DOHH2 (cell line): ENCODE results near the gene CAMP.
A peak's percentile ranks its signal among the peaks of the same experiment; 100 is the strongest.

Source experiments
- H3F3A ChIP-seq: fragments of 200-600 bp; sonication (generic), shearing (Covaris generic); 2 replicates; pipeline ENCODE4 v1.6.0; 2016; ENCODE audit warnings: antibody characterized with exemption, mild to moderate bottlenecking; ENCODE audit not compliant: control insufficient read depth, insufficient read depth
- H3K27ac ChIP-seq: fragments of 200-600 bp; sonication (generic); 2 replicates; pipeline ENCODE4 v1.5.1; 2014; ENCODE audit warnings: low read depth, mild to moderate bottlenecking, low read length, moderate library complexity
- H3K27me3 ChIP-seq: fragments of 200-600 bp; sonication (generic); 2 replicates; pipeline ENCODE4 v1.6.1; 2014; ENCODE audit warnings: mild to moderate bottlenecking, low read length, mixed read lengths; ENCODE audit not compliant: control insufficient read depth
- H3K36me3 ChIP-seq: fragments of 200-600 bp; sonication (generic); 2 replicates; pipeline ENCODE4 v1.6.1; 2014; ENCODE audit warnings: mild to moderate bottlenecking, low read length, moderate library complexity, mixed read lengths; ENCODE audit not compliant: control insufficient read depth
- H3K4me1 ChIP-seq: fragments of 200-600 bp; sonication (generic); 2 replicates; pipeline ENCODE4 v1.6.1; 2014; ENCODE audit warnings: mild to moderate bottlenecking, low read length, mixed read lengths; ENCODE audit not compliant: control insufficient read depth
- H3K4me2 ChIP-seq: fragments of 200-600 bp; sonication (generic); 2 replicates; pipeline ENCODE4 v1.6.0; 2014; ENCODE audit warnings: mild to moderate bottlenecking, low read length, moderate library complexity
- H3K4me3 ChIP-seq: fragments of 200-600 bp; sonication (generic); 2 replicates; pipeline ENCODE4 v1.5.1; 2014; ENCODE audit warnings: mild to moderate bottlenecking, low read length, mixed read lengths
- H3K79me2 ChIP-seq: fragments of 200-600 bp; sonication (generic); 2 replicates; pipeline ENCODE4 v1.6.1; 2014; ENCODE audit warnings: mild to moderate bottlenecking, low read length, mixed read lengths; ENCODE audit not compliant: control insufficient read depth
- H3K9me2 ChIP-seq: fragments of 200-600 bp; sonication (generic); replicated peaks from 2 replicates; pipeline ENCODE4 v1.6.1; 2014; ENCODE audit warnings: mild to moderate bottlenecking, low read length, mixed read lengths; ENCODE audit not compliant: control insufficient read depth
- H3K9me3 ChIP-seq: fragments of 200-600 bp; sonication (generic); 2 replicates; pipeline ENCODE4 v1.6.1; 2014; ENCODE audit warnings: antibody characterized with exemption, low read length, mixed read lengths; ENCODE audit not compliant: control insufficient read depth, insufficient read depth
- H4K20me1 ChIP-seq: fragments of 200-600 bp; sonication (generic); 2 replicates; pipeline ENCODE4 v1.6.0; 2014; ENCODE audit warnings: low read depth, mild to moderate bottlenecking, antibody characterized with exemption, low read length, moderate library complexity; ENCODE audit not compliant: control insufficient read depth, insufficient read depth
- EZH2phosphoT487 ChIP-seq: fragments of 200-600 bp; sonication (generic); IDR thresholded peaks from 2 replicates; pipeline ENCODE4 v1.6.1; 2017; ENCODE audit warnings: borderline replicate concordance, mild to moderate bottlenecking, antibody characterized with exemption, low read length, moderate library complexity, mixed read lengths
- TF ChIP-seq, protein P1 (sequence below): fragments of 200-600 bp; sonication (generic); IDR thresholded peaks from one replicate; pipeline ENCODE4 v1.5.1; 2014; ENCODE audit warnings: antibody characterized with exemption, mild to moderate bottlenecking, low read depth, low read length; ENCODE audit not compliant: poor library complexity, severe bottlenecking

The CAMP gene

DNA sequence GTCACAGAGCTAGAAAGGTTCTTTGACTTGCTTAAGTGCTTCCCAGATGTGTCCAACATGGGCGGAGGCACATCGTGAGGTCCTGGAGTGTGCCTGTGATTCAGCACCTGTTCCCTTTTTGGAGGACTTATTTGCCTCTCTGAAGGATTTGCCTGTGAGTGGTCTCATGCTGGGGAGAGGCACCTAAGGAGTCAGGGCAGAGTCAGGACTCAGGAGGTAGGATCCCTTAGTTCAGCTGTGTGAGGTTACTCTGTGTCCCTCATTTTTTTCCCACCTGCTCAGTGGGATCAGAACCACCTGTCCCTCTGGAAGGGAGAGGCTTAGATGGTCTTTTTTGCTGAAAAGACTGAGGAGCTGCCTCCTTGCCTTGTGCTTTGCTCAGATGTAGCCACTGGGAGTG lies 20.6 kb downstream of the CAMP start:
- Histone ChIP-seq H3K27ac (no peak overlapping the region), H3K36me3 (peaks cover 37% of the 10 kb centered on the region), H3K4me1 (peaks cover 35% of the 10 kb centered on the region), H3K9me3 (no peaks in the 10 kb centered on the region), H3K4me3 (0 out of 2 replicates have a peak overlapping the region, but pooled peaks have one; percentile 6), H3K79me2 (peaks cover 51% of the 10 kb centered on the region), H3K9me2 (no peaks in the 10 kb centered on the region), H4K20me1 (no peaks in the 10 kb centered on the region), H3F3A (peaks cover 5% of the 10 kb centered on the region; the same call in 1 of the 2 replicates), H3K27me3 (no peaks in the 10 kb centered on the region), H3K4me2 (peak overlapping the region; percentile 70)
- no peak for TF ChIP-seq EZH2phosphoT487
- TF ChIP-seq, protein P1, sequence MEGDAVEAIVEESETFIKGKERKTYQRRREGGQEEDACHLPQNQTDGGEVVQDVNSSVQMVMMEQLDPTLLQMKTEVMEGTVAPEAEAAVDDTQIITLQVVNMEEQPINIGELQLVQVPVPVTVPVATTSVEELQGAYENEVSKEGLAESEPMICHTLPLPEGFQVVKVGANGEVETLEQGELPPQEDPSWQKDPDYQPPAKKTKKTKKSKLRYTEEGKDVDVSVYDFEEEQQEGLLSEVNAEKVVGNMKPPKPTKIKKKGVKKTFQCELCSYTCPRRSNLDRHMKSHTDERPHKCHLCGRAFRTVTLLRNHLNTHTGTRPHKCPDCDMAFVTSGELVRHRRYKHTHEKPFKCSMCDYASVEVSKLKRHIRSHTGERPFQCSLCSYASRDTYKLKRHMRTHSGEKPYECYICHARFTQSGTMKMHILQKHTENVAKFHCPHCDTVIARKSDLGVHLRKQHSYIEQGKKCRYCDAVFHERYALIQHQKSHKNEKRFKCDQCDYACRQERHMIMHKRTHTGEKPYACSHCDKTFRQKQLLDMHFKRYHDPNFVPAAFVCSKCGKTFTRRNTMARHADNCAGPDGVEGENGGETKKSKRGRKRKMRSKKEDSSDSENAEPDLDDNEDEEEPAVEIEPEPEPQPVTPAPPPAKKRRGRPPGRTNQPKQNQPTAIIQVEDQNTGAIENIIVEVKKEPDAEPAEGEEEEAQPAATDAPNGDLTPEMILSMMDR, result no peak

DNA sequence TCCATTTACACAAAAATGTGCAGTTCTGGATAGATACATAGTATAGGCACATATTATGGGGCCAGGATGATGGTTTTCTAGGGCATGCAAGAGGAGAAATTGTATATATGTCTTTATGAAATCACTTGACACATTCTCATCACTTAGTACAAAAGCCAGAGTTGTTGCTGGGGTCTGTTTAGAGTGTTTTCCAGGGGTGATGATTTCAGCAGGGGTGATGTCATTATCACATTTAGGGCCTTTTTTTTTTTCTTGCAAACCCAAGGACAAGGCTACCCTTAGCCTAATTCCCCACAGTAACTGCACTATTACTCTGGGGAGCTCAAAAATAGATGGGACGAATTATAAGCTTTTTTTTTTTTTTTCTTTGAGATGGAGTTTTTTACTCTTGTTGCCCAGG lies 21.2 kb downstream of the CAMP start:
- H3K4me2 ChIP-seq, result no peak overlapping the region

GRCh38 chr3:48245136-48245535 lies 21.8 kb downstream of the CAMP start:
- H3K9me2 ChIP-seq, result no peaks in the 10 kb centered on the region
- TF ChIP-seq, protein P1, result no peak
- TF ChIP-seq EZH2phosphoT487, result no peak
- H3K4me2 ChIP-seq, result no peak overlapping the region
- peaks cover 55% of the 10 kb centered on the region for H3K79me2 ChIP-seq
- no peak overlapping the region for H3K4me3 ChIP-seq
- H3K4me1 ChIP-seq, result peaks cover 29% of the 10 kb centered on the region
- peaks cover 5% of the 10 kb centered on the region; the same call in 1 of the 2 replicates for H3F3A ChIP-seq
- no peaks in the 10 kb centered on the region for H4K20me1 ChIP-seq
- H3K36me3 ChIP-seq, result peaks cover 45% of the 10 kb centered on the region
- H3K27ac ChIP-seq, result no peak overlapping the region
- no peaks in the 10 kb centered on the region for H3K9me3 ChIP-seq
- H3K27me3 ChIP-seq, result no peaks in the 10 kb centered on the region

More for the DNA sequence above, 21.2 kb downstream of the CAMP start:
- no peaks in the 10 kb centered on the region for H3K27me3 ChIP-seq
- no peaks in the 10 kb centered on the region for H4K20me1 ChIP-seq
- H3K4me1 ChIP-seq, result peaks cover 35% of the 10 kb centered on the region
- peaks cover 41% of the 10 kb centered on the region for H3K36me3 ChIP-seq
- TF ChIP-seq, protein P1, result no peak
- no peak for TF ChIP-seq EZH2phosphoT487
- no peak overlapping the region for H3K27ac ChIP-seq
- H3K9me2 ChIP-seq, result no peaks in the 10 kb centered on the region
- H3K79me2 ChIP-seq, result peaks cover 52% of the 10 kb centered on the region
- peaks cover 5% of the 10 kb centered on the region; the same call in 1 of the 2 replicates for H3F3A ChIP-seq
- H3K4me3 ChIP-seq, result no peak overlapping the region
- H3K9me3 ChIP-seq, result no peaks in the 10 kb centered on the region
